ENCODE measurements around the gene SLC38A2.
"Not testable (repeated sequence)": the region's sequence is repeated elsewhere in the genome, so short reads cannot be mapped to it uniquely, and the experiment has no call there.

Gene SLC38A2

GRCh38 chr12:46372544-46373300 is at the start of gene SLC38A2:
TSS of gene SLC38A2 (minus strand) at chr12:46372773. CDS start at chr12:46371293, 1,480 bp downstream.
- peak; percentile 91 to 98 for DNase-seq (ENCODE audit: extremely low read depth in 1 of 2, low read depth in 1 of 2)

GRCh38 chr12:46419675-46420074 is 47.1 kb upstream of the SLC38A2 start:
- no peak for DNase-seq (ENCODE audit: extremely low read depth in 1 of 2, low read depth in 1 of 2)

- no peak for DNase-seq (ENCODE audit: extremely low read depth in 1 of 2, low read depth in 1 of 2)
Measured at GRCh38 chr12:46415552-46415951, 43.0 kb upstream of the SLC38A2 start.

- DNase-seq (ENCODE audit: extremely low read depth in 1 of 2, low read depth in 1 of 2), result no peak
Measured at GRCh38 chr12:46414591-46415268, 42.2 kb upstream of the SLC38A2 start.

GRCh38 chr12:46413368-46413767 is 40.8 kb upstream of the SLC38A2 start:
- DNase-seq (ENCODE audit: extremely low read depth in 1 of 2, low read depth in 1 of 2), result no peak

GRCh38 chr12:46412857-46413256 is 40.3 kb upstream of the SLC38A2 start:
- DNase-seq (ENCODE audit: extremely low read depth in 1 of 2, low read depth in 1 of 2), result no peak

GRCh38 chr12:46410495-46410894 is 37.9 kb upstream of the SLC38A2 start:
- DNase-seq (ENCODE audit: extremely low read depth in 1 of 2, low read depth in 1 of 2), result no peak

GRCh38 chr12:46409974-46410373 is 37.4 kb upstream of the SLC38A2 start:
- no peak for DNase-seq (ENCODE audit: extremely low read depth in 1 of 2, low read depth in 1 of 2)

- no peak for DNase-seq (ENCODE audit: extremely low read depth in 1 of 2, low read depth in 1 of 2)
Measured at GRCh38 chr12:46409342-46409741, 36.8 kb upstream of the SLC38A2 start.

GRCh38 chr12:46408441-46408840 is 35.9 kb upstream of the SLC38A2 start:
- no peak for DNase-seq (ENCODE audit: extremely low read depth in 1 of 2, low read depth in 1 of 2)

- DNase-seq (ENCODE audit: extremely low read depth in 1 of 2, low read depth in 1 of 2), result no peak
Measured at GRCh38 chr12:46407361-46407760, 34.8 kb upstream of the SLC38A2 start.

GRCh38 chr12:46406352-46407027 is 33.9 kb upstream of the SLC38A2 start:
- DNase-seq (ENCODE audit: extremely low read depth in 1 of 2, low read depth in 1 of 2), result no peak

- DNase-seq (ENCODE audit: extremely low read depth in 1 of 2, low read depth in 1 of 2), result no peak
Measured at GRCh38 chr12:46404733-46405132, 32.2 kb upstream of the SLC38A2 start.

GRCh38 chr12:46404225-46404631 is 31.7 kb upstream of the SLC38A2 start:
- DNase-seq (ENCODE audit: extremely low read depth in 1 of 2, low read depth in 1 of 2), result no peak

GRCh38 chr12:46403719-46404070 is 31.1 kb upstream of the SLC38A2 start:
- no peak for DNase-seq (ENCODE audit: extremely low read depth in 1 of 2, low read depth in 1 of 2)

GRCh38 chr12:46402941-46403718 is 30.6 kb upstream of the SLC38A2 start:
- DNase-seq (ENCODE audit: extremely low read depth in 1 of 2, low read depth in 1 of 2), result no peak

GRCh38 chr12:46402451-46402850 is 29.9 kb upstream of the SLC38A2 start:
- DNase-seq (ENCODE audit: extremely low read depth in 1 of 2, low read depth in 1 of 2), result no peak

GRCh38 chr12:46401662-46402061 is 29.1 kb upstream of the SLC38A2 start:
- no peak for DNase-seq (ENCODE audit: extremely low read depth in 1 of 2, low read depth in 1 of 2)

- DNase-seq (ENCODE audit: extremely low read depth in 1 of 2, low read depth in 1 of 2), result no peak
Measured at GRCh38 chr12:46400406-46400805, 27.8 kb upstream of the SLC38A2 start.

- not testable (repeated sequence) for DNase-seq (ENCODE audit: extremely low read depth in 1 of 2, low read depth in 1 of 2)
Measured at GRCh38 chr12:46399461-46400248, 27.1 kb upstream of the SLC38A2 start.

All from activated CD8-positive, alpha-beta memory T cell treated with anti-CD3 and anti-CD28 coated beads for 1 hour (primary cell).